GM19099 (cell line): ENCODE measurements around the gene CLEC4D.
"Not testable (repeated sequence)": the region's sequence is repeated elsewhere in the genome, so short reads cannot be mapped to it uniquely, and the experiment has no call there.

ENCODE experiments used
- POLR2A ChIP-seq: IDR thresholded peaks from 3 replicates; pipeline ENCODE4 v1.6.1; 2011; ENCODE audit warnings: low read depth; ENCODE audit not compliant: insufficient read length; ENCODE audit errors: extremely low read depth

The CLEC4D gene

GRCh38 chr12:8508910-8509841 is 4.1 kb upstream of the CLEC4D start:
- TF ChIP-seq POLR2A, result no peak

- TF ChIP-seq POLR2A, result no peak
These were observed 4.7 kb downstream of the CLEC4D start for GRCh38 chr12:8517971-8518370.

- no peak for TF ChIP-seq POLR2A
These were observed 5.9 kb downstream of the CLEC4D start for GRCh38 chr12:8519171-8519570.

- no peak for TF ChIP-seq POLR2A
These were observed 14.2 kb downstream of the CLEC4D start for GRCh38 chr12:8527250-8528130.

GRCh38 chr12:8532045-8532444 is 18.7 kb downstream of the CLEC4D start:
- no peak for TF ChIP-seq POLR2A

GRCh38 chr12:8540831-8541230 is 27.5 kb downstream of the CLEC4D start, which contains the start of gene CLEC4E:
Gene CLEC4E (minus strand): TSS chr12:8540905. CDS start chr12:8540797, 108 bp downstream.
- TF ChIP-seq POLR2A, result not testable (repeated sequence)

- TF ChIP-seq POLR2A, result no peak
These were observed 28.3 kb downstream of the CLEC4D start for GRCh38 chr12:8541562-8541961.

GRCh38 chr12:8544295-8544694 is 31.0 kb downstream of the CLEC4D start:
- no peak for TF ChIP-seq POLR2A

GRCh38 chr12:8546591-8546990 is 33.3 kb downstream of the CLEC4D start:
- no peak for TF ChIP-seq POLR2A

- TF ChIP-seq POLR2A, result no peak
These were observed 34.3 kb downstream of the CLEC4D start for GRCh38 chr12:8547645-8548044.

- TF ChIP-seq POLR2A, result no peak
These were observed 34.9 kb downstream of the CLEC4D start for GRCh38 chr12:8548192-8548591.

- no peak for TF ChIP-seq POLR2A
These were observed 36.1 kb downstream of the CLEC4D start for GRCh38 chr12:8549381-8549780.

- no peak for TF ChIP-seq POLR2A
These were observed 39.9 kb downstream of the CLEC4D start for GRCh38 chr12:8553088-8553627.

- no peak for TF ChIP-seq POLR2A
These were observed 41.3 kb downstream of the CLEC4D start for GRCh38 chr12:8554451-8555195.
